Nephron (organoid): ENCODE measurements around the gene VAV2.

Source experiments
- H3K27ac Mint-ChIP-seq, 3 experiments: 2 replicates each; pipeline ENCODE4 v1.8.0; 2020; ENCODE audit warnings: mixed read lengths in 3 of 3, mild to moderate bottlenecking in 2 of 3, moderate library complexity in 1 of 3
- H3K27me3 Mint-ChIP-seq: 2 replicates; pipeline ENCODE4 v1.8.0; 2021; ENCODE audit warnings: low read depth, mild to moderate bottlenecking, moderate library complexity, mixed read lengths
- H3K36me3 Mint-ChIP-seq: 2 replicates; pipeline ENCODE4 v1.8.0; 2020; ENCODE audit warnings: low read depth, mixed read lengths
- H3K4me1 Mint-ChIP-seq: 2 replicates; pipeline ENCODE4 v1.8.0; 2020; ENCODE audit warnings: mixed read lengths
- H3K4me3 Mint-ChIP-seq, 3 experiments: 2 replicates each; pipeline ENCODE4 v1.8.0; 2020; ENCODE audit warnings: mild to moderate bottlenecking in 3 of 3, mixed read lengths in 3 of 3, moderate library complexity in 2 of 3
- H3K9me3 Mint-ChIP-seq: 2 replicates; pipeline ENCODE4 v1.8.0; 2020; ENCODE audit warnings: mixed read lengths
- CTCF ChIP-seq, 3 experiments: fragments of 200-600 bp; sonication (generic); IDR thresholded peaks; one replicate each; pipeline ENCODE4 v1.5.0; 2021; ENCODE audit warnings: antibody characterized with exemption in 3 of 3; ENCODE audit not compliant: unreplicated experiment in 3 of 3

VAV2 gene

GRCh38 chr9:133813749-133814585, 178.2 kb downstream of the VAV2 start:
- Mint-ChIP-seq H3K36me3 (peaks cover 21% of the 10 kb centered on the region), H3K27ac (peak overlapping the region; percentile 34 to 58 (median 57)), H3K4me3 (no peak overlapping the region), H3K27me3 (no peaks in the 10 kb centered on the region), H3K4me1 (peaks cover 26% of the 10 kb centered on the region), H3K9me3 (no peaks in the 10 kb centered on the region)
- TF ChIP-seq CTCF (IDR thresholded peaks at IDR 0.05; ENCODE audit: unreplicated experiment in 3 of 3) = no peak

- H3K9me3 Mint-ChIP-seq = no peaks in the 10 kb centered on the region
- no peak overlapping the region for H3K27ac Mint-ChIP-seq
- H3K27me3 Mint-ChIP-seq = no peaks in the 10 kb centered on the region
- no peak overlapping the region for H3K4me3 Mint-ChIP-seq
- TF ChIP-seq CTCF (IDR thresholded peaks at IDR 0.05; ENCODE audit: unreplicated experiment in 3 of 3) = no peak
- peaks cover 14% of the 10 kb centered on the region for H3K36me3 Mint-ChIP-seq
- H3K4me1 Mint-ChIP-seq = peaks cover 26% of the 10 kb centered on the region
These were observed 179.0 kb downstream of the VAV2 start for GRCh38 chr9:133812941-133813748.

- Mint-ChIP-seq H3K9me3 (no peaks in the 10 kb centered on the region), H3K4me1 (peaks cover 21% of the 10 kb centered on the region), H3K4me3 (no peak overlapping the region), H3K27me3 (no peaks in the 10 kb centered on the region), H3K36me3 (peaks cover 10% of the 10 kb centered on the region), H3K27ac (no peak overlapping the region)
- TF ChIP-seq CTCF (IDR thresholded peaks at IDR 0.05; ENCODE audit: unreplicated experiment in 3 of 3) = no peak
These were observed 179.9 kb downstream of the VAV2 start for GRCh38 chr9:133812077-133812868.

- Mint-ChIP-seq H3K36me3 (peaks cover 2% of the 10 kb centered on the region), H3K4me3 (no peak overlapping the region), H3K27ac (no peak overlapping the region), H3K4me1 (peaks cover 21% of the 10 kb centered on the region), H3K9me3 (no peaks in the 10 kb centered on the region), H3K27me3 (no peaks in the 10 kb centered on the region)
- no peak for TF ChIP-seq CTCF (IDR thresholded peaks at IDR 0.05; ENCODE audit: unreplicated experiment in 3 of 3)
These were observed 180.7 kb downstream of the VAV2 start for GRCh38 chr9:133811471-133811870.

DNA sequence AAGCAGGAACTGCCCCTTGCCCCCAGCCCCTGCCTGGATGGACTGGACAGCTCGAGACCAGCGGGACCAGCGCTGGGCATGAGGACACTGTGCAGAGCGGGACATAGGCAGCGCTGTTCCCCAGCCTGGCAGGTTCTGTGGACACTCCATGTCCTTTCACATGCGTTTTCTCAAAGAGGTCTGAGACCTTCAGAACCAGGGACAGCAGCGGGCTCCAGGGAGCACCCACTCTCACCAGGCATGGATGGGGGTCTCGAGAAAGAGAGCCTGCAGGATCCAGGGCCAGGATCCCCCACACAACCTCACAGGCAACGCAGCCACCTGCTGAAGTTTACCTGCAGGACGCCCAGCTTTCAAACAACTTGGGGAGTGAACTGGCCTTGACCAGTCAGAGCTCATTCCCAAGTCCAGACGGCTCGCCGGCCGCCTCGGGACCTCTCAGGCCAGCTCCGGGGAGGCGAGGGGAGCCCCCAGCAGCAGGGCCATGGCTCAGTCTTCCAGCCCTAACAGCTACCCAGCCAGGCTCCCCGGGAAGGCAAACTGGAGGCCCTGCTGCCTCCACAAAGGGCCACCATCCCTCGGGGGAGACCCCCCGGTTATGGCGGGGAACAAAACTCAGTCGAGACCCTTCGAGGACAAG, 181.4 kb downstream of the VAV2 start:
- no peaks in the 10 kb centered on the region for H3K9me3 Mint-ChIP-seq
- no peaks in the 10 kb centered on the region for H3K36me3 Mint-ChIP-seq
- TF ChIP-seq CTCF (IDR thresholded peaks at IDR 0.05; ENCODE audit: unreplicated experiment in 3 of 3) = no peak
- no peaks in the 10 kb centered on the region for H3K27me3 Mint-ChIP-seq
- H3K27ac Mint-ChIP-seq = no peak overlapping the region
- H3K4me1 Mint-ChIP-seq = peaks cover 15% of the 10 kb centered on the region
- H3K4me3 Mint-ChIP-seq = no peak overlapping the region
